Activated CD8-positive, alpha-beta memory T cell treated with anti-CD3 and anti-CD28 coated beads, Interleukin-2, amount 10 ng/mL, durations not matched to agents 7 days and 5 days (primary cell): Measurements from ENCODE around the gene MLKL. TPM values are rescaled to one million over a fixed set of nuclear protein-coding genes. Genes with fewer than 3 reads are reported as not detected.
"Not testable (repeated sequence)": the region's sequence is repeated elsewhere in the genome, so short reads cannot be mapped to it uniquely, and the experiment has no call there.

Experiments
- ATAC-seq: fragments of 150-1000 bp; cut with Tn5 transposase; one replicate; pipeline ENCODE4 v1.10.0; 2021; ENCODE audit warnings: moderate library complexity
- CTCF ChIA-PET: fragments of 350-600 bp; sonication (Branson Sonifier 250); formaldehyde crosslinking; loops from one replicate; lab custom pipeline; 2021; ENCODE audit warnings: antibody characterized with exemption; lab: Charles Lee
- DNase-seq: peaks from one replicate; pipeline ENCODE4 v3.0.0-alpha.2; 2020
- H3K27ac Mint-ChIP-seq: one replicate; pipeline ENCODE4 v1.8.0; 2021; ENCODE audit warnings: mild to moderate bottlenecking, mixed read lengths
- H3K27me3 Mint-ChIP-seq: one replicate; pipeline ENCODE4 v1.8.0; 2021; ENCODE audit warnings: mixed read lengths
- H3K36me3 Mint-ChIP-seq: one replicate; pipeline ENCODE4 v1.8.0; 2021; ENCODE audit warnings: mild to moderate bottlenecking, mixed read lengths
- H3K4me1 Mint-ChIP-seq: one replicate; pipeline ENCODE4 v1.8.0; 2021; ENCODE audit warnings: mixed read lengths
- H3K4me3 Mint-ChIP-seq: one replicate; pipeline ENCODE4 v1.8.0; 2021; ENCODE audit warnings: mild to moderate bottlenecking, moderate library complexity, mixed read lengths
- H3K9me3 Mint-ChIP-seq: one replicate; pipeline ENCODE4 v1.8.0; 2022; ENCODE audit warnings: low read depth, mixed read lengths
- total RNA-seq, 2 experiments: library from RNA; stranded (reverse); gene quantifications; one replicate each; pipeline ENCODE4 v1.2.3, GENCODE V29; 2021

The MLKL gene
- total RNA-seq, 2 experiments from 2014 or later = 26.1 to 35.5 TPM

DNA sequence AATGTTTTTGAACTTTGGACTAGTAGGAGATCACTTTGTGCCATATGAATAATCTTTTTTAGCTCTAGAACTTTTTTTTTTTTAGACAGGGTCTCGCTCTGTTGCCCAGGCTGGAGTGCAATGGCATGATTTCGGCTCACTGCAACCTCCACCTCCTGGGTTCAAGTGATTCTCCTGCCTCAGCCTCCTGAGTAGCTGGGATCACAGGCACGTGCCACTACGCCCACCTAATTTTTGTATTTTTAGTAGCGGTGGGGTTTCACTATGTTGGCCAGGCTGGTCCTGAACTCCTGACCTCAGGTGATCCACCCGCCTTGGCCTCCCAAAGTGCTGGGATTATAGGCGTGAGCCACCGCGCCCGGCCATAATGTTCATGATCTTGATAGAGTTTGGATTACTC is 31.8 kb downstream of the MLKL start:
- H3K4me3 Mint-ChIP-seq, H3K27me3 Mint-ChIP-seq, H3K9me3 Mint-ChIP-seq, DNase-seq, H3K27ac Mint-ChIP-seq, ATAC-seq: not testable (repeated sequence)
- Mint-ChIP-seq H3K36me3 (peaks cover 33% of the 10 kb centered on the region), H3K4me1 (peaks cover 28% of the 10 kb centered on the region)
- CTCF ChIA-PET = interaction anchor here (0.7 to 1.2 kb wide), 2 partner anchors 41 to 292 kb away, joined by 3 to 4 read pairs; no protein-coding TSS in a partner anchor

DNA sequence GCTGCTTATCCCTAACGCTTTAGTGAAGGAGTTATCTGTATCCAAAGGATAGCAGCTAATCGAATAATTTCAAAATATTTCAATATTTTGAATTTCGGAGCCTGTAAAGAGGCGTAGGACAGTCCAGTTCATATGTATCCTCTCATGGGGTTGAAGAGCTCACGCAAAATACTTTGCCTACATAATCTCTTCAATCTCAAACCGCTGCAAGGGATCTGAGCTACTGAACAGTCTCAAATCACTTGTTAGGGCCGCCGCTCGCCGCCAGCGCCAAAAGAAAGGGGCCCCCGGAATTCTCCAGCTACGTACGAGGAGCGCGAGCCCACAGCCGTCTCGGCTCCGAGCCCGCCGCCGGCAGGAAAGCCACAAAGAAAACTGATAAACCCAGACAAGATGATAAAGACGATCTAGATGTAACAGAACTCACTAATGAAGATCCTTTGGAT is 33.4 kb downstream of the MLKL start:
- peak; percentile 8 for ATAC-seq
- Mint-ChIP-seq H3K4me1 (peaks cover 43% of the 10 kb centered on the region), H3K4me3 (peak overlapping the region; percentile 80), H3K36me3 (peaks cover 38% of the 10 kb centered on the region), H3K27me3 (no peaks in the 10 kb centered on the region), H3K9me3 (no peaks in the 10 kb centered on the region), H3K27ac (peak overlapping the region; percentile 97)
- DNase-seq = peak; percentile 60
- CTCF ChIA-PET = interaction anchor here (0.7 to 2.5 kb wide), 11 partner anchors 12 to 999 kb away, joined by 3 to 11 read pairs (median 4); no protein-coding TSS in a partner anchor

DNA sequence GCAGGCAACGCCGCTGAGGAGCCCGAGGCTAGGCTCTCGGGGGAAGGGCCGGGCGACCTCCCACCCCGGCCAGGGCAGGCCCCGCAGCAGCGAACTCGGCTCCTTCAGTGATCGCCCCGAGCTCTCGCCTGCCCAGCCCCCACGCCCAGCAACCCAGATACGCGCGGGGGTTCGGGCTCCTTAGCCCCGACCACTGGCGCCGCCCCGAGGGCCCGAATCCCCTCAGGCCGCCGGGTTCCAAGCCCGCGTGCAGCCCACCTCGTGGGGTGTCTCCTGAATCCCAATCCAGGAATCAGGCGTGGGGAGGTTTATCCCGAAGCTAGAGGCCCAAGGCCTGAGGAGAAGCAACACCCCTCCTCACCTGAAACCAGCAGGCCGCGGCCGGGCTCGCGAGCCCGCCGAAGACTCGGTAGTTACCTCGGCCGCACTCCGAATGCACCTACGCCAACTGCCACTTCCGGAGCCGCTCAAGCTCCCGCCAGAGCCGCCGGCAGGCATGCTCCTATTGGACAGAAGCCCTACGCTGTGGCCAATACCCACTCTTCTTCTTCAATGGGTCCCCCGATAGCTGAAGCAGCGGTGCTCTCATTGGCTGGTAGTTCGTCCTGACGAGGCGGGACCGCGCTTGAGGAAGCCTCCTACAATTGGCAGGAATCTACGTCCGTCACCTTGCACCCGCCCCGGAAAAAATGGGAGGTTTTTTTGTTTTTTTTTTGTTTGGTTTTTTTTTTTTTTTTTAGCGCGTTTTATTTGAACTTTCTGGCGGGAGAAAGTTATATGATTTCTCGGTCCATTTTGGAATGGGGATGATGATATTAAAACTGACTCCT is 34.0 kb downstream of the MLKL start, which contains the start of gene RFWD3:
Gene RFWD3 (minus strand): TSS at position 453 of the 830 bp plus-strand sequence. CDS start 5,428 bp downstream, outside the sequence.
- DNase-seq = peak; percentile 99
- Mint-ChIP-seq H3K9me3 (no peaks in the 10 kb centered on the region), H3K27ac (peak within 1 kb of the TSS; percentile 97), H3K4me1 (peaks cover 49% of the 10 kb centered on the region), H3K36me3 (peaks cover 38% of the 10 kb centered on the region), H3K27me3 (no peaks in the 10 kb centered on the region), H3K4me3 (peak within 1 kb of the TSS; percentile 80)
- CTCF ChIA-PET = interaction anchor here (0.7 to 2.5 kb wide), 9 partner anchors 11 to 614 kb away, joined by 3 to 11 read pairs (median 4); no protein-coding TSS in a partner anchor
- ATAC-seq = peak; percentile 99

DNA sequence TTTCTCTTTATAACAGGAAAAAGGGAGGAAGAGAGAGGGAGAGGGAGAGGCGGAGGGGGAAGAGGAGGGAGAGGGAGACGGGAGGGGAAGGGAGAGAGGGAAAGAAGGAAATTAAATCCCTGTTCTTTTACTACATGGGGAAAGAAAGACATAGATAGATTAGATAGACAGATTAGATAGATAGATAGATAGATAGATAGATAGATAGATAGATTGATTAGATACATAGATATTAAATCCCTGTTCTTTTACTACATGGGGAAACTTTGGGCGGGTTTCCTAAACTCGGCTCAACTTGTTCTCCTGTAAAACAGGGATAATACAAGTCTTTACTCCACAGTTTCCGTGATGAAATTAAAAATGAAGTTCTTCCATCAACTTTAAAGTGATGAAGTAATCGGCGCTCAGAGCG is 34.6 kb downstream of the MLKL start:
- no peak for ATAC-seq
- H3K9me3 Mint-ChIP-seq = no peaks in the 10 kb centered on the region
- no peak for DNase-seq
- H3K27me3 Mint-ChIP-seq = no peaks in the 10 kb centered on the region
- H3K36me3 Mint-ChIP-seq = peaks cover 40% of the 10 kb centered on the region
- CTCF ChIA-PET = interaction anchor here (1.4 to 2.5 kb wide), 3 partner anchors 10 to 28 kb away, joined by 4 to 11 read pairs (median 9); no protein-coding TSS in a partner anchor
- peak overlapping the region; percentile 97 for H3K27ac Mint-ChIP-seq
- H3K4me1 Mint-ChIP-seq = peaks cover 53% of the 10 kb centered on the region
- peak overlapping the region; percentile 80 for H3K4me3 Mint-ChIP-seq

DNA sequence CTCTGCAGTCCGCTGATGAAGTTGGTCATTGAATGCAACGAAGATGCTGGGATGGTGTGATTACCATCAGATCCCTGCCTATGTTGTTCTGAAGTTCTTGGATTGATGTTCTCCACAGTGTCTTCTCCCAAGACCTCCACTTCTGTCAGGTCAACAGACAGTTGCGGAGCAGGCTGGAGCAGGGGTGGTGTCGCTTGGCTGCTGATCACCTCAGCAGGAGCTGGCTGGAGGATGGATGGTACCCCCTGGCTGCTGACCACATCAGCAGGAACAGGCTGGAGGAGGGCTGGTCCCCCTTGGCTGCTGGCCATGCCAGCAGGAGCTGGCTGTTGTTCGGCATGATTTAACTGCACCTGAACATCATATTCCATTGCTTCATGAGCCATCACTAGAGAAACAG is 39.6 kb downstream of the MLKL start:
- CTCF ChIA-PET = interaction anchor here (0.8 kb wide), 1 partner anchor 9 kb away, joined by 3 read pairs; no protein-coding TSS in a partner anchor
- no peak overlapping the region for H3K27ac Mint-ChIP-seq
- ATAC-seq (no peak), DNase-seq (no peak)
- H3K4me3 Mint-ChIP-seq = peak overlapping the region; percentile 25
- no peaks in the 10 kb centered on the region for H3K27me3 Mint-ChIP-seq
- peaks cover 82% of the 10 kb centered on the region for H3K4me1 Mint-ChIP-seq
- H3K36me3 Mint-ChIP-seq = peaks cover 82% of the 10 kb centered on the region
- H3K9me3 Mint-ChIP-seq = no peaks in the 10 kb centered on the region

DNA sequence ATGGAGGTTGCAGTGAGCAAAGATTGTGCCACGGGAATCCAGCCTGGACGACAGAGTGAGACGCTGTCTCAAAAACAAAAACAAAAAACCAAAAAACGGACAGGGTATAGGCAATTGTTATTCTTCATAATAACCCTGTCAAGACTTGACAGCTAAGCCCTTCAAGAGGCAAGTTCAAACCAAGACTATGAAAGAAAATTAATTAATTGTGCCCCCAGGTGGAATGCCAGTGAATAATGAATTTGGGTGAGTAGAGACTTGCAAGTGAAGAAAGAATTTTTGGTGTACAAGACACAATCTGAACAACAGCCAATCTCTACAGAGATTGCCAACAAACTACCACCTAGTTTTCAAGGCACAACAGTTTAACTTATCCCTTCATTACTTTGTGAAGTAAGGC is 40.3 kb downstream of the MLKL start:
- ATAC-seq (no peak), DNase-seq (no peak)
- Mint-ChIP-seq H3K9me3 (no peaks in the 10 kb centered on the region), H3K27ac (no peak overlapping the region), H3K4me1 (peaks cover 88% of the 10 kb centered on the region), H3K27me3 (no peaks in the 10 kb centered on the region), H3K4me3 (peak overlapping the region; percentile 25), H3K36me3 (peaks cover 84% of the 10 kb centered on the region)
- CTCF ChIA-PET = interaction anchor here (0.6 kb wide), 1 partner anchor 221 kb away, joined by 3 read pairs; no protein-coding TSS in a partner anchor

DNA sequence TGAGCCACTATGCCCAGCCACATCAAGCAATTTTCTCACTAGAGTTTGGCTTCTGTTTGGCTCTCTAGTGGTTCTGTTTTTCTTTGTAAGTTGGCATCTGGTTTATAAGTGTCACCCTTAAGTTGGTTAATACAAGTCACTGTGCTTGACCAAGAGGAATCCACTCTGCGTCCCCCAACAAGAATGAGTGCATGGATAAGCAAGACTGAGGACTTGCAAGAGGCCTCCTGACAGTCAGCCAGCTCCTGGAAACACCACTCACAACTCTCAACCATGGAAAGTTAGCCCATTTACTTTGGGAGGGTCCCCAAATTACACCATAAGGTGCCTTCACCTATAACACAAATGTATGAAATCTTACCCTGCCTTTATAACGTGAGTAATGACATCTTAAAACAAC is 41.6 kb downstream of the MLKL start:
- H3K36me3 Mint-ChIP-seq = peaks cover 80% of the 10 kb centered on the region
- H3K27ac Mint-ChIP-seq = no peak overlapping the region
- peaks cover 87% of the 10 kb centered on the region for H3K4me1 Mint-ChIP-seq
- CTCF ChIA-PET = interaction anchor here (0.7 kb wide), 1 partner anchor 36 kb away, joined by 3 read pairs; no protein-coding TSS in a partner anchor
- H3K4me3 Mint-ChIP-seq = peak overlapping the region; percentile 22
- H3K9me3 Mint-ChIP-seq = no peaks in the 10 kb centered on the region
- ATAC-seq (no peak), DNase-seq (no peak)
- no peaks in the 10 kb centered on the region for H3K27me3 Mint-ChIP-seq

DNA sequence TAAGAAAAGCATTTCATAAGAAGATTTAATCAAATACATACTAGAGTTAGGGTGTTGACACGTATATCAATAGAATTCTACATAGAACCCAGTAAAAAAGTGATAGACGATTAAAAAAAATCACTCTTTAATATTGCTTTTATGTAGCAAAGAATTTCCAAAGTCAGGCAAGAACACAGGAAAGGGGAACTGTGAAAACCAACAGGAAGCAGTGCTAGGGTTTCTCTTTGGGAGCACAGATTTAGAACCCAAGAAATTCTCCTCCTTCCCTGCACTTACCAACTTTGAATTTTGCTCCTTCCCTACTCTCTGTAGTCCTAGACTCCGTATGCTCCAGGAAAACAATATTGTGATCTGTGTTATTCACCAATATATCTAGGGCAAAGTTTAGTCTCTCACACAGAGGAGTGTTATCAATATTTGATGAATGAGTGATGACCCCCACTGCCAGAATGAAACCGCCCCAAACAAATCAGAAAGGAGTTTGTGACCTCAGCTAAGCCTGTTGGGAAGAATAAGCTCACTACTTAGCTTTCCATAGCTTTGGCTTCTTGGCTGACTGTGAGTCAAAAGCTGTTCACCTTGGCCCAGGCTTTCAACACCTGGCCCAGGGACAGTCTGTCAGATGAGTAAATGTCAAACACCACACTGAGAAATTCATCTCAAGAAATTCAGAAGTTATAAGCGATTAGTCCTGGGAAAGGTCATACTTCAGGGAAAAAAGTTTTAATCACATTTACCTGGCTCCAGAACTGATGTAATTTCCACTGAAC is 42.6 kb downstream of the MLKL start:
- Mint-ChIP-seq H3K36me3 (peaks cover 75% of the 10 kb centered on the region), H3K4me1 (peaks cover 81% of the 10 kb centered on the region), H3K27ac (peak overlapping the region; percentile 29), H3K27me3 (no peaks in the 10 kb centered on the region), H3K4me3 (peak overlapping the region; percentile 38), H3K9me3 (no peaks in the 10 kb centered on the region)
- DNase-seq (no peak), ATAC-seq (no peak)
- CTCF ChIA-PET = no interaction called here

DNA sequence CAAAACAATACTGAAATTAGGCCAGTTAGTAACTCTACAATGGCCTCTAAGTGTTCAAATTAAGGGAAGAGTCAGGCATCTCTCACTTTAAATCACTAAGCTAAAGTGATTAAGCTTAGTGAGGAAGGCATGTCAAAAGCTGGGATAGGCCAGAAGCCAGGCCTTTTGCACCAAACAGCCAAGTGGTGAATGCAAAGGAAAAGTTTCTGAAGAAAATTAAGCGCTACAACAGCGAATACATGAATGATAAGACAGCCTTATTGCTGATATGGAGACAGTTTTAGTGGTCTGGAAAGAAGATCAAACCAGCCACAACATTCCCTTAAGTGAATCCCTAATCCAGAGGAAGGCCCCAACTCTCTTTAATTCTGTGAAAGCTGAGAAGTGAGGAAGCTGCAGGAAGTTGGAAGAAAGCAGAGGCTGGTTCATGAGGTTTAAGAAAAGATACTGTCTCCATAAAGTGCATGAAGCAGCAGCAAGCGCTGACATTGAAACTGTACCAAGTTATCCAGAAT is 46.1 kb downstream of the MLKL start:
- Mint-ChIP-seq H3K9me3 (no peaks in the 10 kb centered on the region), H3K36me3 (peaks cover 68% of the 10 kb centered on the region), H3K27ac (no peak overlapping the region), H3K4me3 (no peak overlapping the region), H3K4me1 (peaks cover 58% of the 10 kb centered on the region), H3K27me3 (no peaks in the 10 kb centered on the region)
- CTCF ChIA-PET = interaction anchor here (1.1 to 3.6 kb wide), 5 partner anchors 10 to 26 kb away, joined by 3 to 9 read pairs (median 4); partner anchors contain the start of gene RFWD3
- DNase-seq (no peak), ATAC-seq (no peak)

DNA sequence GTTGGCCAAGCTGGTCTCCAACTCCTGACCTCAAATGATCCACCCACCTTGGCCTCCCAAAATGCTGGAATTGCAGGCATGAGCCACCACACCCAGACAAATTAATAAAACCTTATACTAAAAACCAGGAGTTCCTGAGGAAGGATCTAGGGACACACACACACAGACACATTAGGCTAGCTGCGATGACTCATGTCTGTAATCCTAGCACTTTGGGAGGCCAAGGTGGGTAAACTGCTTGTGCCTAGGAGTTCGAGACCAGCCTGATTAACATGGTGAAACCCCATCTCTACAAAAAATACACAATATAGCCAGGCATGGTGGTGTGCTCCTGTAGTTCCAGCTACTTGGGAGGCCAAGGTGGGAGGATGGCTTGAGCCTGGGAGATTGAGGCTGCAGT is 47.8 kb downstream of the MLKL start:
- not testable (repeated sequence) for H3K4me3 Mint-ChIP-seq, DNase-seq, H3K9me3 Mint-ChIP-seq, H3K27me3 Mint-ChIP-seq, ATAC-seq
- Mint-ChIP-seq H3K27ac (peak overlapping the region; percentile 61), H3K36me3 (peaks cover 64% of the 10 kb centered on the region), H3K4me1 (peaks cover 43% of the 10 kb centered on the region)
- CTCF ChIA-PET = interaction anchor here (3.3 kb wide), 1 partner anchor 14 kb away, joined by 11 read pairs; the partner anchor contains the start of gene RFWD3

DNA sequence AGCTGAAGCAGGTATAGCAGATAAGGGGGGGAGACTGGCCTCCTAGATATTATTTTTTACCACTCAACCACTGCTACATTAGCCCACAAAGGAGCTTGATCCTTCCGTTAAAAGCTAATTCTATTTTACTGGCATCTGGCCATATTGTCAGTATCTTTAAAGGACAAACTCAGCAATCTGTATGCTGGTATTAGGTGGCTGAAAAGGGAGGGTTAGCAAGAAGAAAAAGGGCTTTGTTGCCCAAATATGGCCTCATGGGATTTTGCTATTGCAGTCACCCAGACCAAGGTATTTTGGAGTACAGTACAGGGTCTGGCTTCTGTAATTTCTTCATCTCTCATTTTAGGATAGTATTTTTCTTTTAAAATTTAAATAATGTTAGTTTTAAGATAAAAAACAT is 48.4 kb downstream of the MLKL start:
- no peak overlapping the region for H3K27ac Mint-ChIP-seq
- no peaks in the 10 kb centered on the region for H3K27me3 Mint-ChIP-seq
- no peak for ATAC-seq
- peaks cover 38% of the 10 kb centered on the region for H3K4me1 Mint-ChIP-seq
- DNase-seq = no peak
- no peaks in the 10 kb centered on the region for H3K9me3 Mint-ChIP-seq
- H3K36me3 Mint-ChIP-seq = peaks cover 63% of the 10 kb centered on the region
- H3K4me3 Mint-ChIP-seq = no peak overlapping the region
- CTCF ChIA-PET = interaction anchor here (1.0 to 3.3 kb wide), 9 partner anchors 9 to 211 kb away, joined by 3 to 16 read pairs (median 4); partner anchors contain the start of gene RFWD3

DNA sequence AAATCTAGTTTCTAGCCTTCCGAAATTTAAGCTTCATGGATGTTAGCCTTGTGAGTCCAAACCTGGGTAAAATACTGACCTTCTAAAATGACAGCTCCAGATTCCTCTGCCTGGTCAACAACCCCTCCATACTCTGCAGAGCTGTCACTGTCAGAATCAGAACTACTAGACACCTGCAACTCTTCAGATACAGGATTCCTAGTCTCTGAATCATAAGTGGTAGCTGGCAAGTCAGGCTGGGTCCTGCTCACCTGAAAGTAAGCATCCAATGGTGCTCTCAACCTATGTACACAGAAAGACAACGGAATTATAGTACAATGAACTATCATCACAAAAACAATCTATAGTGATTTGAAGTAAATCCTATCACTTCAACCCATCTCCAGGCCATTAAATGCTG is 48.8 kb downstream of the MLKL start:
- CTCF ChIA-PET = interaction anchor here (1.0 to 3.3 kb wide), 9 partner anchors 9 to 211 kb away, joined by 3 to 16 read pairs (median 4); partner anchors contain the start of gene RFWD3
- Mint-ChIP-seq H3K9me3 (no peaks in the 10 kb centered on the region), H3K27ac (peak overlapping the region; percentile 50), H3K4me1 (peaks cover 34% of the 10 kb centered on the region), H3K4me3 (no peak overlapping the region), H3K27me3 (no peaks in the 10 kb centered on the region), H3K36me3 (peaks cover 61% of the 10 kb centered on the region)
- ATAC-seq = no peak
- no peak for DNase-seq
